HCT116 (cell line): Measurements from ENCODE around the gene PVALEF. TPM values are rescaled to one million over a fixed set of nuclear protein-coding genes. Genes with fewer than 3 reads are reported as not detected.

Experiments used
- ATAC-seq: fragments of 200-7000 bp; cut with Tn5 transposase; 2 replicates; pipeline ENCODE4 v1.9.1; 2020; ENCODE audit warnings: mild to moderate bottlenecking, moderate library complexity
- BruUV-seq: library from RNA; stranded (reverse); fragments of 400-500 nt; replicated peaks from 2 replicates; lab custom pipeline; 2021; lab: Mats Ljungman, UMichigan
- CTCF ChIA-PET: fragments of 300-600 bp; sonication (Branson Sonifier 250); formaldehyde crosslinking; loops from one replicate; lab custom pipeline; 2021; ENCODE audit warnings: antibody characterized with exemption; lab: Charles Lee
- POLR2A ChIA-PET: fragments of 300-600, 350-600 bp; sonication (Branson Sonifier 250); formaldehyde crosslinking; loops from one replicate; lab custom pipeline; 2021; ENCODE audit warnings: antibody characterized with exemption; lab: Charles Lee
- RAD21 ChIA-PET, 2 experiments: fragments of 300-600 bp; sonication (Branson Sonifier 250); formaldehyde crosslinking; loops; one replicate each; lab custom pipeline; 2023; ENCODE audit warnings: low total read pairs in 2 of 2; ENCODE audit not compliant: uncharacterized antibody in 2 of 2, unreplicated experiment in 2 of 2, low non-redundant PET in 1 of 2; lab: Charles Lee
- DNase-seq: peaks from one replicate; pipeline ENCODE4 v3.0.0-alpha.2; 2010; ENCODE audit warnings: low read depth, low spot score
- H2AFZ ChIP-seq: fragments of 200-600 bp; shearing (Covaris generic), sonication (generic); 2 replicates; pipeline ENCODE4 v1.6.1; 2017; ENCODE audit warnings: low read depth, mixed run types, mixed read lengths, antibody characterized with exemption, low read length; ENCODE audit not compliant: poor library complexity, severe bottlenecking
- H3K27ac ChIP-seq: 2 replicates; pipeline ENCODE4 v1.5.1; 2012; ENCODE audit warnings: low read depth, low read length
- H3K27me3 ChIP-seq: fragments of 200-600 bp; sonication (generic); 2 replicates; pipeline ENCODE4 v1.6.1; 2016; ENCODE audit warnings: mixed run types, low read length, mixed read lengths; ENCODE audit not compliant: insufficient read depth
- H3K36me3 ChIP-seq, 2 experiments: fragments of 200-500 bp in 1 of 2; fragments of 200-600 bp in 1 of 2; sonication (Bioruptor generic) in 1 of 2; sonication (generic) in 1 of 2; 2 replicates each; pipeline versions ENCODE4 v1.5.1 to v1.6.1; 2014 to 2016; ENCODE audit warnings: low read length in 2 of 2, inconsistent platforms in 1 of 2, mixed read lengths in 1 of 2, mixed run types in 1 of 2; ENCODE audit not compliant: insufficient read depth in 2 of 2, control insufficient read depth in 1 of 2
- H3K4me1 ChIP-seq, 2 experiments: fragments of 200-600 bp in 1 of 2; sonication (generic) in 1 of 2; 2 replicates each; pipeline versions ENCODE4 v1.5.1 to v1.6.1; 2012 to 2017; ENCODE audit warnings: low read length in 2 of 2, inconsistent platforms in 1 of 2, mild to moderate bottlenecking in 1 of 2, mixed read lengths in 1 of 2, mixed run types in 1 of 2, moderate library complexity in 1 of 2; ENCODE audit not compliant: insufficient read depth in 2 of 2, control insufficient read depth in 1 of 2
- H3K4me2 ChIP-seq: fragments of 200-600 bp; sonication (generic); 2 replicates; pipeline ENCODE4 v1.6.1; 2017; ENCODE audit warnings: mixed run types, low read length, mixed read lengths
- H3K4me3 ChIP-seq, 2 experiments: fragments of 200-600 bp in 1 of 2; sonication (generic) in 1 of 2; replicated peaks in 1 of 2; 2 replicates each; pipeline ENCODE4 v1.5.1; 2011 to 2016; ENCODE audit warnings: low read length in 2 of 2, control low read depth in 1 of 2, low read depth in 1 of 2, mild to moderate bottlenecking in 1 of 2, mixed read lengths in 1 of 2, mixed run types in 1 of 2
- H3K79me2 ChIP-seq: fragments of 200-600 bp; sonication (generic); 2 replicates; pipeline ENCODE4 v1.6.1; 2017; ENCODE audit warnings: mild to moderate bottlenecking, mixed run types, low read length, moderate library complexity, mixed read lengths; ENCODE audit not compliant: insufficient read depth
- H3K9ac ChIP-seq: fragments of 200-600 bp; sonication (generic); 2 replicates; pipeline ENCODE4 v1.6.1; 2016; ENCODE audit warnings: low read length, mixed read lengths
- H3K9me2 ChIP-seq: fragments of 200-600 bp; sonication (generic), shearing (Covaris generic); 2 replicates; pipeline ENCODE4 v1.6.1; 2017; ENCODE audit warnings: mixed run types, mild to moderate bottlenecking, moderate library complexity; ENCODE audit not compliant: insufficient read depth
- H3K9me3 ChIP-seq, 2 experiments: fragments of 200-500 bp in 1 of 2; fragments of 200-600 bp in 1 of 2; sonication (Bioruptor generic) in 1 of 2; sonication (generic) in 1 of 2; 2 replicates each; pipeline ENCODE4 v1.6.1; 2014 to 2017; ENCODE audit warnings: low read length in 2 of 2, mixed read lengths in 2 of 2, inconsistent platforms in 1 of 2, low read depth in 1 of 2, mild to moderate bottlenecking in 1 of 2, mixed run types in 1 of 2, moderate library complexity in 1 of 2; ENCODE audit not compliant: control insufficient read depth in 1 of 2, insufficient read depth in 1 of 2
- H4K20me1 ChIP-seq: fragments of 200-600 bp; sonication (generic), shearing (Covaris generic); 2 replicates; pipeline ENCODE4 v1.6.1; 2017; ENCODE audit warnings: mixed run types, mild to moderate bottlenecking, moderate library complexity; ENCODE audit not compliant: insufficient read depth
- CBX3 ChIP-seq: IDR thresholded peaks from 2 replicates; pipeline ENCODE4 v1.6.1; 2012; ENCODE audit warnings: low read depth
- CEBPB ChIP-seq: IDR thresholded peaks from 2 replicates; pipeline ENCODE4 v1.6.1; 2012; ENCODE audit warnings: low read depth
- CTCF ChIP-seq, 3 experiments: fragments of 200-600 bp in 1 of 3; sonication (generic) in 1 of 3; IDR thresholded peaks in 2 of 3; conservative IDR thresholded peaks in 1 of 3; 2 replicates each; pipeline ENCODE4 v1.5.1; 2012 to 2017; ENCODE audit warnings: low read depth in 2 of 3, low read length in 2 of 3, antibody characterized with exemption in 1 of 3, borderline replicate concordance in 1 of 3, control low read depth in 1 of 3, mild to moderate bottlenecking in 1 of 3, mixed read lengths in 1 of 3, mixed run types in 1 of 3, moderate library complexity in 1 of 3; ENCODE audit not compliant: insufficient read depth in 1 of 3
- EZH2phosphoT487 ChIP-seq: fragments of 200-600 bp; IDR thresholded peaks from 2 replicates; pipeline ENCODE4 v1.6.1; 2018; ENCODE audit warnings: antibody characterized with exemption, borderline replicate concordance
- FOSL1 ChIP-seq: IDR thresholded peaks from 2 replicates; pipeline ENCODE4 v1.6.1; 2012; ENCODE audit warnings: low read depth
- JUND ChIP-seq: IDR thresholded peaks from 2 replicates; pipeline ENCODE4 v1.6.1; 2012
- MAX ChIP-seq: IDR thresholded peaks from 2 replicates; pipeline ENCODE4 v1.6.1; 2012
- POLR2A ChIP-seq: IDR thresholded peaks from 2 replicates; pipeline ENCODE4 v1.7.0; 2011; ENCODE audit warnings: borderline replicate concordance; ENCODE audit not compliant: insufficient read depth, insufficient read length; ENCODE audit errors: extremely low read depth
- POLR2AphosphoS5 ChIP-seq: IDR thresholded peaks from 2 replicates; pipeline ENCODE4 v1.6.1; 2011; ENCODE audit warnings: mild to moderate bottlenecking, low read depth, low read length, moderate library complexity
- REST ChIP-seq: IDR thresholded peaks from 2 replicates; pipeline ENCODE4 v1.6.1; 2012; ENCODE audit warnings: low read depth
- SP1 ChIP-seq: IDR thresholded peaks from 2 replicates; pipeline ENCODE4 v1.6.1; 2012; ENCODE audit warnings: low read depth
- SRF ChIP-seq: IDR thresholded peaks from 2 replicates; pipeline ENCODE4 v1.6.1; 2012; ENCODE audit warnings: low read depth
- TCF7L2 ChIP-seq: IDR thresholded peaks from 2 replicates; pipeline ENCODE4 v1.7.0; 2011; ENCODE audit warnings: borderline replicate concordance, inconsistent platforms; ENCODE audit not compliant: insufficient read depth, insufficient read length; ENCODE audit errors: extremely low read depth
- YY1 ChIP-seq: IDR thresholded peaks from 2 replicates; pipeline ENCODE4 v1.6.1; 2011; ENCODE audit warnings: low read length, low read depth, moderate library complexity, mild to moderate bottlenecking; ENCODE audit not compliant: insufficient replicate concordance; ENCODE audit errors: extremely low read depth
- ZFX ChIP-seq: fragments of 450-650 bp; IDR thresholded peaks from 2 replicates; pipeline ENCODE4 v1.6.1; 2017
- ZNF274 ChIP-seq: fragments of 200-500 bp; sonication (Bioruptor generic); IDR thresholded peaks from 2 replicates; pipeline ENCODE4 v1.6.1; 2014; ENCODE audit warnings: mild to moderate bottlenecking, low read depth, low read length, inconsistent platforms
- intact Hi-C: fragments of 100-400 bp; cut with micrococcal nuclease; formaldehyde crosslinking; loops from 2 replicates; pipeline ENCODE4 v1.10.0; 2022
- total RNA-seq: library from RNA; stranded (reverse); gene quantifications from one replicate; pipeline ENCODE4 v1.2.1, GENCODE V29; 2021; ENCODE audit not compliant: unreplicated experiment

PVALEF gene
- total RNA-seq, 1 experiment from 2014 or later: not detected

GRCh38 chr17:81167194-81167524 is 1.9 kb downstream of the PVALEF start:
- no TSS peak for BruUV-seq
- CTCF ChIA-PET: no interaction called here

GRCh38 chr17:81167638-81168037 is 2.3 kb downstream of the PVALEF start:
- TF ChIP-seq JUND (no peak), FOSL1 (no peak), POLR2A (no peak), EZH2phosphoT487 (no peak), ZFX (no peak), ZNF274 (no peak), CTCF (IDR thresholded peaks at IDR 0.05 in 2 of 3, conservative IDR thresholded peaks at IDR 0.05 in 1 of 3; ENCODE audit: borderline replicate concordance in 1 of 3, insufficient read depth in 1 of 3, low read depth in 2 of 3, low read length in 2 of 3) (no peak), MAX (no peak), CEBPB (no peak), YY1 (no peak), POLR2AphosphoS5 (no peak), TCF7L2 (no peak), REST (no peak), CBX3 (no peak)
- TF ChIP-seq, all 23 proteins: peak for 0
- CTCF ChIA-PET: no interaction called here
- no peak overlapping the region for H3K9ac ChIP-seq
- no peaks in the 10 kb centered on the region for H3K36me3 ChIP-seq
- H3K9me3 ChIP-seq: no peaks in the 10 kb centered on the region
- no peaks in the 10 kb centered on the region for H3K9me2 ChIP-seq
- no peak for ATAC-seq
- no peaks in the 10 kb centered on the region for H4K20me1 ChIP-seq
- no peaks in the 10 kb centered on the region for H3K4me1 ChIP-seq
- no peak for DNase-seq
- BruUV-seq: no TSS peak
- intact Hi-C loops: no loop called here
- H2AFZ ChIP-seq: no peak overlapping the region
- no peak overlapping the region for H3K4me3 ChIP-seq
- no peaks in the 10 kb centered on the region for H3K27me3 ChIP-seq
- H3K4me2 ChIP-seq: no peak overlapping the region
- H3K27ac ChIP-seq: no peak overlapping the region
- H3K79me2 ChIP-seq: no peaks in the 10 kb centered on the region
- RAD21 ChIA-PET: no interaction called here
- POLR2A ChIA-PET: interaction anchor here (1.5 kb wide), 1 partner anchor 305 kb away, joined by 3 read pairs; no protein-coding TSS in a partner anchor

More at GRCh38 chr17:81167194-81167524, 1.9 kb downstream of the PVALEF start:
- H3K4me3 ChIP-seq: no peak overlapping the region
- no peaks in the 10 kb centered on the region for H3K9me2 ChIP-seq
- DNase-seq: no peak
- H3K9ac ChIP-seq: no peak overlapping the region
- no peaks in the 10 kb centered on the region for H3K27me3 ChIP-seq
- ChIA-PET RAD21 (no interaction called here), POLR2A (no interaction called here)
- H3K79me2 ChIP-seq: no peaks in the 10 kb centered on the region
- no peaks in the 10 kb centered on the region for H3K4me1 ChIP-seq
- no peak overlapping the region for H2AFZ ChIP-seq
- ATAC-seq: no peak
- H3K36me3 ChIP-seq: no peaks in the 10 kb centered on the region
- TF ChIP-seq SRF: no peak
- no peak for TF ChIP-seq MAX
- TF ChIP-seq SP1: no peak
- no peak for TF ChIP-seq FOSL1
- H3K9me3 ChIP-seq: no peaks in the 10 kb centered on the region
- H4K20me1 ChIP-seq: no peaks in the 10 kb centered on the region
- no peak overlapping the region for H3K27ac ChIP-seq
- no peak overlapping the region for H3K4me2 ChIP-seq
- intact Hi-C loops: no loop called here
